ENCODE results near the gene OTUD7B. TPM values are rescaled to one million over a fixed set of nuclear protein-coding genes. Genes with fewer than 3 reads are reported as not detected.
"Not testable (repeated sequence)": the region's sequence is repeated elsewhere in the genome, so short reads cannot be mapped to it uniquely, and the experiment has no call there.

Gene OTUD7B
- total and polyA plus RNA-seq, 2 of the 8 experiments (the other 6 are each of a cell fraction or from before 2014, with no cell fraction given), result 4.2 to 21.5 TPM

GRCh38 chr1:150056407-150056806 lies 45.9 kb upstream of the OTUD7B start (continued):
- TF ChIP-seq ATF2 (IDR thresholded peaks at IDR 0.05; ENCODE audit: low read length) (no peak), GTF2F1 (IDR thresholded peaks at IDR 0.05; ENCODE audit: borderline replicate concordance, low read depth, low read length) (no peak), CREB1 (IDR thresholded peaks at IDR 0.05) (no peak)

- not testable (repeated sequence) for H4K8ac ChIP-seq (ENCODE audit: extremely low read depth, insufficient read depth, low read length); H4K20me1 ChIP-seq (replicated peaks in 1 of 2; ENCODE audit: control insufficient read depth in 1 of 2, insufficient read depth in 2 of 2, low read length in 2 of 2); H3K4ac ChIP-seq (replicated peaks; ENCODE audit: insufficient read length, low read depth, low read length); H3K79me1 ChIP-seq (ENCODE audit: low read depth, low read length); H4K5ac ChIP-seq (ENCODE audit: insufficient read length, low read depth, low read length); H2BK20ac ChIP-seq (ENCODE audit: low read length); H3K23me2 ChIP-seq (ENCODE audit: low read depth, low read length); FAIRE-seq; H3K4me1 ChIP-seq (replicated peaks in 1 of 4; ENCODE audit: control insufficient read depth in 3 of 4, insufficient read depth in 4 of 4, low read length in 3 of 4); H3K27me3 ChIP-seq (replicated peaks in 1 of 4; ENCODE audit: control insufficient read depth in 3 of 4, extremely low read depth in 1 of 4, insufficient read depth in 3 of 4, low read length in 3 of 4); H3K23ac ChIP-seq (ENCODE audit: insufficient read length); H2BK120ac ChIP-seq (replicated peaks; ENCODE audit: low read depth, low read length); H3K9ac ChIP-seq (replicated peaks in 1 of 4; ENCODE audit: extremely low read depth in 1 of 4, low read depth in 3 of 4, low read length in 3 of 4); H3K36me3 ChIP-seq (ENCODE audit: control insufficient read depth in 2 of 4, insufficient read depth in 4 of 4, low read length in 3 of 4); H3K27ac ChIP-seq (ENCODE audit: low read depth, low read length); H4K91ac ChIP-seq (replicated peaks; ENCODE audit: insufficient read length, low read length); H2AK5ac ChIP-seq (ENCODE audit: low read depth, low read length); H2BK12ac ChIP-seq (ENCODE audit: low read depth, low read length); H3K4me2 ChIP-seq (ENCODE audit: insufficient read depth in 1 of 2, low read depth in 2 of 2, low read length in 2 of 2); H3K9me3 ChIP-seq (ENCODE audit: insufficient read depth in 2 of 2, low read depth in 1 of 2, low read length in 1 of 2); H3K18ac ChIP-seq (ENCODE audit: extremely low read depth, low read length); DNase-seq (ENCODE audit: low read depth in 1 of 2, low spot score in 2 of 2); H3K79me2 ChIP-seq (ENCODE audit: control insufficient read depth in 1 of 2, insufficient read depth in 2 of 2, low read length in 2 of 2); H2AFZ ChIP-seq (ENCODE audit: low read length); H2BK15ac ChIP-seq (ENCODE audit: low read length); H3K56ac ChIP-seq (replicated peaks; ENCODE audit: insufficient read length, low read depth, low read length); H3K4me3 ChIP-seq (ENCODE audit: extremely low read depth in 1 of 4, insufficient read depth in 2 of 4, low read depth in 3 of 4, low read length in 4 of 4); H3K14ac ChIP-seq (ENCODE audit: insufficient read length); H2BK5ac ChIP-seq (ENCODE audit: low read depth, low read length)
- 97% methylated on average over 4 of the region's 4 CpGs; no CpG with 5 or more reads in 1 of the 2 experiments for WGBS, 2 experiments (ENCODE audit: extremely low coverage in 1 of 2, insufficient coverage in 1 of 2, insufficient read length in 1 of 2, insufficient replicate concordance in 2 of 2, low coverage in 1 of 2, low lambda C conversion rate in 2 of 2, missing lambda C conversion rate in 1 of 2)
- ChIA-PET POLR2A (ENCODE audit: partially characterized antibody) (interaction anchor here (0.6 kb wide), 1 partner anchor 1034 kb away, joined by 4 read pairs; no protein-coding TSS in a partner anchor), CTCF (ENCODE audit: partially characterized antibody) (interaction anchor here (0.6 to 1.3 kb wide), 2 partner anchors 43 to 132 kb away, joined by 3 to 4 read pairs; no protein-coding TSS in a partner anchor)
Measured at GRCh38 chr1:150055507-150055906, 45.0 kb upstream of the OTUD7B start.

Measured in H1 (cell line).